Fibroblast of skin of left quadriceps (primary cell): Measurements from ENCODE around the gene CHAF1A.
A peak's percentile ranks its signal among the peaks of the same experiment; 100 is the strongest.

Experiments
- DNase-seq, 2 experiments: peaks; one replicate each; pipeline ENCODE4 v3.0.0-alpha.2; 2013; ENCODE audit warnings: low read depth in 2 of 2

The CHAF1A gene

GRCh38 chr19:4442819-4443146 lies 40.3 kb downstream of the CHAF1A start:
- no peak for DNase-seq

GRCh38 chr19:4443188-4443587 lies 40.7 kb downstream of the CHAF1A start:
- DNase-seq: no peak

- DNase-seq: no peak
These were observed 41.7 kb downstream of the CHAF1A start for GRCh38 chr19:4443966-4444764.

GRCh38 chr19:4444765-4445741 lies 42.6 kb downstream of the CHAF1A start:
- DNase-seq: no peak

- DNase-seq: no peak
These were observed 43.7 kb downstream of the CHAF1A start for GRCh38 chr19:4445963-4446703.

GRCh38 chr19:4446704-4447200 lies 44.3 kb downstream of the CHAF1A start:
- DNase-seq: no peak

- no peak for DNase-seq
These were observed 45.1 kb downstream of the CHAF1A start for GRCh38 chr19:4447327-4448146.

GRCh38 chr19:4448147-4448985 lies 45.9 kb downstream of the CHAF1A start:
- DNase-seq: no peak

GRCh38 chr19:4449022-4449638 lies 46.7 kb downstream of the CHAF1A start:
- no peak for DNase-seq

GRCh38 chr19:4449639-4450028 lies 47.2 kb downstream of the CHAF1A start:
- DNase-seq: no peak

GRCh38 chr19:4452230-4452990 lies 50.0 kb downstream of the CHAF1A start:
- DNase-seq: no peak

GRCh38 chr19:4453232-4454179 lies 51.1 kb downstream of the CHAF1A start:
- no peak for DNase-seq

- peak in 1 of 2 experiments; percentile 15 for DNase-seq
These were observed 52.6 kb downstream of the CHAF1A start for GRCh38 chr19:4454747-4455718.

- DNase-seq: peak; percentile 39 to 42
These were observed 53.5 kb downstream of the CHAF1A start for GRCh38 chr19:4455719-4456475.

- DNase-seq: peak; percentile 44 to 48
These were observed 54.0 kb downstream of the CHAF1A start for GRCh38 chr19:4456476-4456842.
